Suprapubic skin (tissue), 4 donors: Measurements from ENCODE around the gene CBLL1. TPM values are rescaled to one million over a fixed set of nuclear protein-coding genes. Genes with fewer than 3 reads are reported as not detected.

Experiments used
- DNase-seq, 2 donors: peaks; one replicate each; pipeline ENCODE4 v3.0.0-alpha.2; 2019; ENCODE audit warnings: low spot score in 2 of 2
- H3K27ac ChIP-seq: fragments of 200-600 bp; sonication (generic); one replicate; pipeline ENCODE4 v1.5.1; 2019
- H3K27me3 ChIP-seq: fragments of 200-600 bp; sonication (generic); one replicate; pipeline ENCODE4 v1.5.1; 2019
- H3K36me3 ChIP-seq: fragments of 200-600 bp; sonication (generic); one replicate; pipeline ENCODE4 v1.5.1; 2019
- H3K4me1 ChIP-seq: fragments of 200-600 bp; sonication (generic); one replicate; pipeline ENCODE4 v1.5.1; 2019
- H3K4me3 ChIP-seq: fragments of 200-600 bp; sonication (generic); one replicate; pipeline ENCODE4 v1.5.1; 2019; ENCODE audit warnings: mild to moderate bottlenecking
- H3K9me3 ChIP-seq: fragments of 200-600 bp; sonication (generic); one replicate; pipeline ENCODE4 v1.5.1; 2019
- EP300 ChIP-seq: sonication (generic); formaldehyde crosslinking; IDR thresholded peaks from one replicate; pipeline ENCODE4 v1.6.1; 2017; ENCODE audit warnings: antibody characterized with exemption
- POLR2A ChIP-seq, 2 donors: fragments of 450-650 bp; IDR thresholded peaks; one replicate each; pipeline ENCODE4 v1.6.1; 2017; ENCODE audit warnings: antibody characterized with exemption in 2 of 2, mild to moderate bottlenecking in 2 of 2, moderate library complexity in 2 of 2
- POLR2AphosphoS5 ChIP-seq, 3 donors: sonication (generic); formaldehyde crosslinking; IDR thresholded peaks; one replicate each; pipeline ENCODE4 v1.6.1; 2017; ENCODE audit warnings: antibody characterized with exemption in 3 of 3
- WGBS: methylation state at CpG from one replicate; pipeline ENCODE4 v1.1.5; 2018; 5-methylcytosine and 5-hydroxymethylcytosine counted together
- total RNA-seq, 4 donors: library from RNA; depleted of rRNA; stranded (reverse); fragments of >200 nt; gene quantifications; one replicate each; pipeline ENCODE4 v1.1.0, GENCODE V29; 2016
- TF ChIP-seq, protein P1 (sequence below), 2 donors: fragments of 200-600 bp in 1 of 2; fragments of 450-650 bp in 1 of 2; sonication (generic) in 1 of 2; IDR thresholded peaks; one replicate each; pipeline ENCODE4 v1.5.1; 2016 to 2019; ENCODE audit warnings: antibody characterized with exemption in 2 of 2, mild to moderate bottlenecking in 1 of 2, moderate library complexity in 1 of 2

Gene CBLL1
- total RNA-seq, 4 donors from 2014 or later = 47.4 to 63.0 (median 49.9) TPM

DNA sequence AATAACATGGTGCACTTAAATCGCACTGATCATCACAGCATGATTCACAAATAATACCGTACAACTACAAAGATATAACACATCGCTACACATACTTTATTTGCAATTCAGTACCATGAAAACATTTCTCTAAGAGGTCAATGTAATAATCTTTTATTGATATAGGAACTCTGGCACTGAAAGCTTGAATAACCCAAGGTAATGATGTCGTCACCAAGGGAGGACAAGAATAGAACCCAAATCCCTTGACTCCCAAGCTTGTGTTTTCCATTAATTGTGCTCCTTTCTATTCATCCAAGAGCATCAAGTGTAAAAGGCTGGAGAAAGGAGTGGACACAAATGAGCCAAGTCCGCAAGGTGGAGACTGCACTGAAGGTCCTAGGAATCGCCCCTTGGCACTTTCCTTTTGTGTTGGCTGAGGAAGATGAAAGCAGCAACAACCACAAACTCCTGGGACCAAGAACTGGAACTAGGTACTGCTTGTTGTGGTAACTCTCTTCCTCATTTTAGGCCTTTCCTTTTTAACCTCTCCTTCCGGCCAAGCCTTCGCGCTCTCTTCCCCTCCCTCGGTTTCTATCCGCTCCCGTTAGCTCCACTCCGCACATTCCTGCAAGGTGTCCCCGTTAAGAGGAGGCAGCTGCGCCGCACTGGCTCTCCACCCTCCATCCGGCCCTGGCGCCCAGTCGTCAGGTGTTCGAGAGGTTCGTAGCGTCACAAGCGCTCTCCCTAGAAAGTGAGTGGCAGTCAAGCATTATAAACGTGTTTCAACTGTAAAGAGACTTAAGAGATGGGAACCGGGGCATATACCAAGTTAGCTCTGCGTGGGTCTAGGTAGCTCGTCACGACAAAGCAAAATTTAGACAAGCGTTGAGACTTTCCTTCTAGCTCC is 1.0 kb upstream of the CBLL1 start:
- DNase-seq = peak; percentile 76 to 82
- Histone ChIP-seq H3K36me3 (no peaks in the 10 kb centered on the region), H3K9me3 (no peaks in the 10 kb centered on the region), H3K27me3 (no peaks in the 10 kb centered on the region), H3K4me1 (peaks cover 41% of the 10 kb centered on the region), H3K4me3 (peak overlapping the region; percentile 86), H3K27ac (peak overlapping the region; percentile 98)
- WGBS = 16% methylated on average over 29 of the region's 29 CpGs
- no peak for TF ChIP-seq EP300
- TF ChIP-seq, protein P1, sequence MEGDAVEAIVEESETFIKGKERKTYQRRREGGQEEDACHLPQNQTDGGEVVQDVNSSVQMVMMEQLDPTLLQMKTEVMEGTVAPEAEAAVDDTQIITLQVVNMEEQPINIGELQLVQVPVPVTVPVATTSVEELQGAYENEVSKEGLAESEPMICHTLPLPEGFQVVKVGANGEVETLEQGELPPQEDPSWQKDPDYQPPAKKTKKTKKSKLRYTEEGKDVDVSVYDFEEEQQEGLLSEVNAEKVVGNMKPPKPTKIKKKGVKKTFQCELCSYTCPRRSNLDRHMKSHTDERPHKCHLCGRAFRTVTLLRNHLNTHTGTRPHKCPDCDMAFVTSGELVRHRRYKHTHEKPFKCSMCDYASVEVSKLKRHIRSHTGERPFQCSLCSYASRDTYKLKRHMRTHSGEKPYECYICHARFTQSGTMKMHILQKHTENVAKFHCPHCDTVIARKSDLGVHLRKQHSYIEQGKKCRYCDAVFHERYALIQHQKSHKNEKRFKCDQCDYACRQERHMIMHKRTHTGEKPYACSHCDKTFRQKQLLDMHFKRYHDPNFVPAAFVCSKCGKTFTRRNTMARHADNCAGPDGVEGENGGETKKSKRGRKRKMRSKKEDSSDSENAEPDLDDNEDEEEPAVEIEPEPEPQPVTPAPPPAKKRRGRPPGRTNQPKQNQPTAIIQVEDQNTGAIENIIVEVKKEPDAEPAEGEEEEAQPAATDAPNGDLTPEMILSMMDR (IDR thresholded peaks at IDR 0.05) = no peak
- no peak for TF ChIP-seq POLR2AphosphoS5 (IDR thresholded peaks at IDR 0.05)
- TF ChIP-seq POLR2A (IDR thresholded peaks at IDR 0.05) = no peak

DNA sequence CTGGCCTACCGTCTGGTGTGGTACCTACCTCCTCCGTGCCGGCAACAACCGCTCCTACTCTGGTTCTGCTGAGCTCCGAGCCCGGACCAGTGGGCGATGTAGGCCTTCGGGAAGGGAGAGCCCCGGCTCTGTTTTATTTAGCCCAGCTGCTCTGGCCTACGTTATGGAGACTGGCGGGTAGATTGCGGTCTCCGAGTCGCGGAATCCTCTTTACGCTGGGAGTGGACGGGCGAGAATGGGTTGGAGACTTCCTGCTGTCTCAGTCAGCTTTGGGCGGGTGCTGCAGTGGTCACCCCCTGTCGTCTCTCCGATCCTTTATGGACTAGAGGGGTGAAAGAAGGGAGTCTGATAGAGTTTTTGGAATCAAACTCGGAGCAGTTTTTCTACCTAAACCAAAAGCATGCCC is 406 bp downstream of the CBLL1 start:
- Histone ChIP-seq H3K36me3 (no peaks in the 10 kb centered on the region), H3K9me3 (no peaks in the 10 kb centered on the region), H3K4me1 (peaks cover 44% of the 10 kb centered on the region), H3K27me3 (no peaks in the 10 kb centered on the region), H3K4me3 (peak overlapping the region; percentile 86), H3K27ac (peak overlapping the region; percentile 98)
- TF ChIP-seq, protein P1 (IDR thresholded peaks at IDR 0.05) = no peak
- no peak for TF ChIP-seq EP300
- TF ChIP-seq POLR2AphosphoS5 (IDR thresholded peaks at IDR 0.05) = no peak
- no peak for TF ChIP-seq POLR2A (IDR thresholded peaks at IDR 0.05)
- 0% methylated on average over 20 of the region's 22 CpGs for WGBS
- no peak for DNase-seq

DNA sequence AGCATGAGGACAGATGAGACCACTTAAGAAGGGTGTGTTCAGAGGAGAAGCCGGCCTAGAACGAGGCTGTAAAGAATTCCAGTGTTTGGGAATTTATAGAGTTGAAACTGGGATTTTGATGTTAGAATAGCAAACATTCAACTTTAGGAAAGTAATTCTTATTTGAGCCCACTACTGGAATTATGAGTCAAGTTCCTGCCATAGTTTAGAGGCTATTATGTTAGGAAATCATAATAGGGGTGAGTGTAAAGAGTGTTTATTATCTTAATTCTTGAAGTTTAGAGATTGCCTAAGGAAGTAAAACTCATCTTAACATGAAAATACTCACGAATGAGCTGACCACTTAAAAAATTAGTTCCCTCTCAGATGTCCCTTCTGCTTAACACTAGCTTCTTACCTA is 2.1 kb downstream of the CBLL1 start:
- H3K9me3 ChIP-seq = no peaks in the 10 kb centered on the region
- no peak overlapping the region for H3K27ac ChIP-seq
- peaks cover 44% of the 10 kb centered on the region for H3K4me1 ChIP-seq
- TF ChIP-seq POLR2A (IDR thresholded peaks at IDR 0.05) = no peak
- TF ChIP-seq POLR2AphosphoS5 (IDR thresholded peaks at IDR 0.05) = no peak
- TF ChIP-seq, protein P1 (IDR thresholded peaks at IDR 0.05) = no peak
- TF ChIP-seq EP300 = no peak
- WGBS = 49% methylated on average over 3 of the region's 3 CpGs
- H3K27me3 ChIP-seq = no peaks in the 10 kb centered on the region
- no peak for DNase-seq
- peaks cover 13% of the 10 kb centered on the region for H3K36me3 ChIP-seq
- H3K4me3 ChIP-seq = peak overlapping the region; percentile 86

DNA sequence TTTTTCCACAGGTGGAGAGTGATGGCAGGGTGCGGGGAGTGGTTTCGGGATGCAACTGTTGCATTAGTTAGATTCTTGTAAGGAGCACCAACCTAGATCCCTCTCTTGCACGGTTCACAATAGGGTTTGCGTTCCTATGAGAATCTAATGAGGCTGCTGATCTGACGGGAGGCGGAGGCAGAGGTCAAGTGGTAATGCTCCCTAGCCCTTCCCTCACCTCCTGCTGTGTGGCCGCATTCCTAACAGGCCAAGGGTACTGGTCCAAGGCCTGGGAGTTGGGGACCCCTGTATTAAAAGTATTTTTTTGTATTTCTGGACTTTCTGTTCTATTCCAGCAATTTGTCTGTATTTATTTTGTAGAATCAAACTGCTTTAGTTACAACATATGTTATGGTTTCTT is 7.2 kb downstream of the CBLL1 start:
- H3K27me3 ChIP-seq = no peaks in the 10 kb centered on the region
- TF ChIP-seq, protein P1 (IDR thresholded peaks at IDR 0.05) = no peak
- TF ChIP-seq POLR2A (IDR thresholded peaks at IDR 0.05) (no peak), POLR2AphosphoS5 (IDR thresholded peaks at IDR 0.05) (no peak), EP300 (no peak)
- no peaks in the 10 kb centered on the region for H3K9me3 ChIP-seq
- H3K27ac ChIP-seq = no peak overlapping the region
- no peak overlapping the region for H3K4me3 ChIP-seq
- H3K36me3 ChIP-seq = peaks cover 56% of the 10 kb centered on the region
- DNase-seq = no peak
- WGBS = 94% methylated on average over 7 of the region's 7 CpGs
- H3K4me1 ChIP-seq = peaks cover 21% of the 10 kb centered on the region

DNA sequence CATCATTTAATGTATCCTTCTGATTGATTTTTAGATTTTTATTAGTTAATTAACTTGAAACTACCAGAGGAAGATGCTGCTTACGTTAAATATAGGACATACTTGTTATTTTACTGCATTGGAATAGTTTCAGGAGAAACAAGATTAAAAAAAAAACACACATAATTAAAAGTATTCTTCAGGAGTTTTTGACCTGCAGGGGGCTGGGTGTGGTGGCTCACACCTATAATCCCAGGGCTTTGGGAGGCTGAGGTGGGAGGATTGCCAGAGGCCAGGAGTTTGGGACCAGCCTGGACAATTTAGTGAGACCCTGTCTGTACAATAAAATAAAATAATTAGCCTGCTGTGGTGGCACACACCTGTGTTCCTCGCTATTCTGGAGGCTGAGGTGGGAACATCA is 10.7 kb downstream of the CBLL1 start:
- Histone ChIP-seq H3K27ac (no peak overlapping the region), H3K9me3 (no peaks in the 10 kb centered on the region), H3K27me3 (no peaks in the 10 kb centered on the region), H3K4me3 (no peak overlapping the region), H3K4me1 (no peaks in the 10 kb centered on the region), H3K36me3 (peaks cover 89% of the 10 kb centered on the region)
- TF ChIP-seq, protein P1 (IDR thresholded peaks at IDR 0.05) = no peak
- TF ChIP-seq POLR2AphosphoS5 (IDR thresholded peaks at IDR 0.05) (no peak), EP300 (no peak), POLR2A (IDR thresholded peaks at IDR 0.05) (no peak)
- no peak for DNase-seq
- over 99% methylated on average over 2 of the region's 2 CpGs for WGBS
